PFSK-1 (cell line): ENCODE data around the gene HS2ST1.

ENCODE experiments used
- FOXP2 ChIP-seq: optimal IDR thresholded peaks from 2 replicates; pipeline ENCODE3; 2011; ENCODE audit warnings: borderline replicate concordance, control low read depth, inconsistent platforms; ENCODE audit not compliant: insufficient read depth; ENCODE audit errors: extremely low read length, extremely low read depth
- POLR2AphosphoS5 ChIP-seq: IDR thresholded peaks from 2 replicates; pipeline ENCODE4 v1.6.1; 2012; ENCODE audit warnings: low read depth, mild to moderate bottlenecking, control low read depth, low read length, moderate library complexity
- SIN3A ChIP-seq: IDR thresholded peaks from 2 replicates; pipeline ENCODE4 v1.6.1; 2012; ENCODE audit warnings: mild to moderate bottlenecking, low read length, moderate library complexity, borderline replicate concordance; ENCODE audit not compliant: insufficient read depth
- TAF1 ChIP-seq: IDR thresholded peaks from 2 replicates; pipeline ENCODE4 v1.6.1; 2012; ENCODE audit warnings: low read length, control low read depth, borderline replicate concordance; ENCODE audit not compliant: insufficient read depth
- TF ChIP-seq, protein P1 (sequence below), 2 experiments: IDR thresholded peaks; 2 replicates each; pipeline versions ENCODE4 v1.6.1 to v1.8.0; 2011 to 2012; ENCODE audit warnings: low read depth in 2 of 2, low read length in 2 of 2, control low read depth in 1 of 2, inconsistent platforms in 1 of 2, mild to moderate bottlenecking in 1 of 2, moderate library complexity in 1 of 2; ENCODE audit not compliant: insufficient read depth in 1 of 2

DNA sequence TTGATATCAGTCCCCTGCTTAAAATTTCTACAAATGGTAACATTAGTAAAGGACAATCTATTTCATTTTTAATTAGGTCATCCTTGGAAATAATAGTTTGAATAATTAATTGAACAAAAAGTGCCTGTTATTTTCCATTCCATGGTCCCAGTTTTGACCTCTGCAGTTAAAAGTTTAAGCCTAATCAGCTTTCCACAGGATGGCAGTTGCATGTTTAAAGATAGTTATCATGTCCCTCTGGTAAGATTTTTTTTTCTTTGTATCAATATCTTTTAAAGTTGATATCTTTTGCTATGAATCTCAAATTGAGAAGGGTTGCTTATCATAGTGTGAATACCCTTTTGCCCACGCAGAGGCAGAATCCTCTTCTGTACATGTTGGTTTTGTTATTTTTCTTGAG lies 90.4 kb downstream of the HS2ST1 start:
- TF ChIP-seq SIN3A = no peak
- no peak for TF ChIP-seq POLR2AphosphoS5
- no peak for TF ChIP-seq TAF1
- TF ChIP-seq, protein P1, sequence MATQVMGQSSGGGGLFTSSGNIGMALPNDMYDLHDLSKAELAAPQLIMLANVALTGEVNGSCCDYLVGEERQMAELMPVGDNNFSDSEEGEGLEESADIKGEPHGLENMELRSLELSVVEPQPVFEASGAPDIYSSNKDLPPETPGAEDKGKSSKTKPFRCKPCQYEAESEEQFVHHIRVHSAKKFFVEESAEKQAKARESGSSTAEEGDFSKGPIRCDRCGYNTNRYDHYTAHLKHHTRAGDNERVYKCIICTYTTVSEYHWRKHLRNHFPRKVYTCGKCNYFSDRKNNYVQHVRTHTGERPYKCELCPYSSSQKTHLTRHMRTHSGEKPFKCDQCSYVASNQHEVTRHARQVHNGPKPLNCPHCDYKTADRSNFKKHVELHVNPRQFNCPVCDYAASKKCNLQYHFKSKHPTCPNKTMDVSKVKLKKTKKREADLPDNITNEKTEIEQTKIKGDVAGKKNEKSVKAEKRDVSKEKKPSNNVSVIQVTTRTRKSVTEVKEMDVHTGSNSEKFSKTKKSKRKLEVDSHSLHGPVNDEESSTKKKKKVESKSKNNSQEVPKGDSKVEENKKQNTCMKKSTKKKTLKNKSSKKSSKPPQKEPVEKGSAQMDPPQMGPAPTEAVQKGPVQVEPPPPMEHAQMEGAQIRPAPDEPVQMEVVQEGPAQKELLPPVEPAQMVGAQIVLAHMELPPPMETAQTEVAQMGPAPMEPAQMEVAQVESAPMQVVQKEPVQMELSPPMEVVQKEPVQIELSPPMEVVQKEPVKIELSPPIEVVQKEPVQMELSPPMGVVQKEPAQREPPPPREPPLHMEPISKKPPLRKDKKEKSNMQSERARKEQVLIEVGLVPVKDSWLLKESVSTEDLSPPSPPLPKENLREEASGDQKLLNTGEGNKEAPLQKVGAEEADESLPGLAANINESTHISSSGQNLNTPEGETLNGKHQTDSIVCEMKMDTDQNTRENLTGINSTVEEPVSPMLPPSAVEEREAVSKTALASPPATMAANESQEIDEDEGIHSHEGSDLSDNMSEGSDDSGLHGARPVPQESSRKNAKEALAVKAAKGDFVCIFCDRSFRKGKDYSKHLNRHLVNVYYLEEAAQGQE (IDR thresholded peaks at IDR 0.05; ENCODE audit: insufficient read depth in 1 of 2, low read depth in 2 of 2, low read length in 2 of 2) = no peak
- TF ChIP-seq FOXP2 = no peak
